Peyer's patch (tissue), 4 donors: ENCODE measurements around the gene XYLT1. TPM values are rescaled to one million over a fixed set of nuclear protein-coding genes. Genes with fewer than 3 reads are reported as not detected.

Source experiments
- DNase-seq, 3 donors: peaks; one replicate each; pipeline ENCODE4 v3.0.0-alpha.2; 2017 to 2019
- H3K27ac ChIP-seq, 4 donors: fragments of 200-600 bp; sonication (generic); one replicate each; pipeline ENCODE4 v1.5.1; 2016 to 2019
- H3K27me3 ChIP-seq, 2 donors: fragments of 200-600 bp; sonication (generic); one replicate each; pipeline ENCODE4 v1.5.1; 2019
- H3K36me3 ChIP-seq, 3 donors: fragments of 200-600 bp; sonication (generic); one replicate each; pipeline ENCODE4 v1.5.1; 2016 to 2019
- H3K4me1 ChIP-seq, 4 donors: fragments of 200-600 bp; sonication (generic); one replicate each; pipeline ENCODE4 v1.5.1; 2016 to 2019
- H3K4me3 ChIP-seq, 4 donors: fragments of 200-600 bp; sonication (generic); 1 replicate in 3 of 4; 2 replicates in 1 of 4; pipeline ENCODE4 v1.5.1; 2016 to 2019; ENCODE audit warnings: mild to moderate bottlenecking in 1 of 4
- H3K9me3 ChIP-seq, 4 donors: fragments of 200-600 bp; sonication (generic); one replicate each; pipeline ENCODE4 v1.5.1; 2016 to 2019; ENCODE audit warnings: mild to moderate bottlenecking in 1 of 4
- POLR2A ChIP-seq, 2 donors: fragments of 450-650 bp; IDR thresholded peaks; one replicate each; pipeline ENCODE4 v1.5.1; 2017; ENCODE audit warnings: antibody characterized with exemption in 2 of 2, mild to moderate bottlenecking in 2 of 2, moderate library complexity in 2 of 2
- total RNA-seq, 4 donors: library from RNA; depleted of rRNA; stranded (reverse); fragments of >200 nt; gene quantifications; one replicate each; pipeline ENCODE4 v1.1.0, GENCODE V29; 2016
- TF ChIP-seq, protein P1 (sequence below), 6 experiments: fragments of 450-650 bp in 4 of 6; fragments of 200-600 bp in 2 of 6; sonication (generic) in 1 of 6; IDR thresholded peaks; one replicate each; pipeline ENCODE4 v1.5.1; 2017 to 2019; ENCODE audit warnings: antibody characterized with exemption in 6 of 6, mild to moderate bottlenecking in 3 of 6, moderate library complexity in 1 of 6

The XYLT1 gene
- total RNA-seq, 4 donors from 2014 or later: 18.7 to 42.1 (median 37.7) TPM

DNA sequence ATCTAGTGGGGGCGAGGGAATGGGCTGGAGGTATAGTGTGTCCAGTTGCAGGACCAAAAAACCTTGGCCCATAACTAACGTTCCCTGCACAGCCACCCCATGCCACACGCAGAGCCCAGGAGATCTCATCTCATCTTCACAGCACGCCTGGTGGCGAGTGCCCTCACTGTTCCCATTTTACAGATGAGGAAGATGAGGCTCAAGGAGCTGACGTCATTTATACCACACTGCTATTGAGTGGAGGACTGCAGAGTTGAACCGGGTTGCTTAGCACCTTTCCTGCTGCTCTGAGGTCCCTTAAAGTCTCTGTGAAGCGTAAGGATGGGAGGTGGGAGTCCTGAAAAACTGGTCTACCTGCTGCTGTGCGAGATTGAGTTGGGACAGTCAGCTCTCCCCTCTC lies 172.5 kb downstream of the XYLT1 start:
- Histone ChIP-seq H3K36me3 (no peaks in the 10 kb centered on the region), H3K27ac (no peak overlapping the region), H3K4me3 (no peak overlapping the region), H3K27me3 (no peaks in the 10 kb centered on the region), H3K9me3 (no peaks in the 10 kb centered on the region), H3K4me1 (peaks cover 6 to 21% (median 13%) of the 10 kb centered on the region in 4 donors)
- DNase-seq: no peak
- TF ChIP-seq, protein P1, sequence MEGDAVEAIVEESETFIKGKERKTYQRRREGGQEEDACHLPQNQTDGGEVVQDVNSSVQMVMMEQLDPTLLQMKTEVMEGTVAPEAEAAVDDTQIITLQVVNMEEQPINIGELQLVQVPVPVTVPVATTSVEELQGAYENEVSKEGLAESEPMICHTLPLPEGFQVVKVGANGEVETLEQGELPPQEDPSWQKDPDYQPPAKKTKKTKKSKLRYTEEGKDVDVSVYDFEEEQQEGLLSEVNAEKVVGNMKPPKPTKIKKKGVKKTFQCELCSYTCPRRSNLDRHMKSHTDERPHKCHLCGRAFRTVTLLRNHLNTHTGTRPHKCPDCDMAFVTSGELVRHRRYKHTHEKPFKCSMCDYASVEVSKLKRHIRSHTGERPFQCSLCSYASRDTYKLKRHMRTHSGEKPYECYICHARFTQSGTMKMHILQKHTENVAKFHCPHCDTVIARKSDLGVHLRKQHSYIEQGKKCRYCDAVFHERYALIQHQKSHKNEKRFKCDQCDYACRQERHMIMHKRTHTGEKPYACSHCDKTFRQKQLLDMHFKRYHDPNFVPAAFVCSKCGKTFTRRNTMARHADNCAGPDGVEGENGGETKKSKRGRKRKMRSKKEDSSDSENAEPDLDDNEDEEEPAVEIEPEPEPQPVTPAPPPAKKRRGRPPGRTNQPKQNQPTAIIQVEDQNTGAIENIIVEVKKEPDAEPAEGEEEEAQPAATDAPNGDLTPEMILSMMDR (IDR thresholded peaks at IDR 0.05): no peak
- no peak for TF ChIP-seq POLR2A (IDR thresholded peaks at IDR 0.05)

- no peak for DNase-seq
- Histone ChIP-seq H3K4me1 (peaks cover 0 to 6% (median 2%) of the 10 kb centered on the region in 4 donors), H3K27ac (no peak overlapping the region), H3K4me3 (no peak overlapping the region), H3K9me3 (no peaks in the 10 kb centered on the region), H3K27me3 (no peaks in the 10 kb centered on the region), H3K36me3 (no peaks in the 10 kb centered on the region)
- TF ChIP-seq, protein P1 (IDR thresholded peaks at IDR 0.05): no peak
- no peak for TF ChIP-seq POLR2A (IDR thresholded peaks at IDR 0.05)
Observed at GRCh38 chr16:17296431-17296830, 174.3 kb downstream of the XYLT1 start.

DNA sequence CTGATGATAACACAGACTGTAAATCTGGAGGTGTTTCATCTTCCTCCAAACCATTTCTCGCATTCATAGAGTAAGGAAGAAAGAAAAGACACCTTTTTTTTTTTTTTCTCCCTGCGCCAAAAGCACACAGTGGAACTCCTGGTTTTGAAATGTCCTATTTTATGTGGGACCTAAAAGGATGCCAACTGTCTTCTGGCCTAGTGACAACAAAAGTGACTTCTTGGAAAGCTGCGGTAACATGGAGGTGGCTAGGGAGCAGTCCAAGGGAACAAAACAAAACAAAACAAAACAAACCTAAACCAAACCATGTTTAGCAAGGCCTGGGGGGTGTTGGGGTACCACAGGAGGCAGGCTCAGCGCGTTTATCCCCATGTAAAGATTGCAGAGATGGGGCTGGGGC lies 174.8 kb downstream of the XYLT1 start:
- peaks cover 0 to 1% (median 0%) of the 10 kb centered on the region in 4 donors for H3K4me1 ChIP-seq
- no peak overlapping the region for H3K27ac ChIP-seq
- no peak overlapping the region for H3K4me3 ChIP-seq
- no peak for DNase-seq
- no peaks in the 10 kb centered on the region for H3K9me3 ChIP-seq
- H3K27me3 ChIP-seq: no peaks in the 10 kb centered on the region
- H3K36me3 ChIP-seq: no peaks in the 10 kb centered on the region
- no peak for TF ChIP-seq POLR2A (IDR thresholded peaks at IDR 0.05)
- TF ChIP-seq, protein P1 (IDR thresholded peaks at IDR 0.05): no peak

DNA sequence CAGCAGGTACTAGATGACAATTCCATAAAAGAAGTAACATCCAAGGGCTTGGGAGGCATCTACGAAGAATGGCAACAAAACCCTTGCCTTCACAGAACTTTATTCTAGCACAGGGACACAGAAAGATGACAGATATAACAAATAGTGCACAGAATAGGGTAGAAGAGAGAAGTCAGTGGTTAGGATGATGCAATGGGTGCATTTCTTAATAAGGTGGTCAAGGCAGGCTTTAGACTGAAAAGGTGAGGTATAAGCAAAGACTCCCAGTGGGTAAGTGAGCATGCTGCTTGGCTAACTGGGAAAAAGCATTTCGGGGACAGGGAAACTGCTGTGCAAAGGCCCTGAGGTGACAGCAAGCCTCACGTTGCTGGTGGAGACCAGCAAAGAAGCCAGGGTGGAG lies 175.9 kb downstream of the XYLT1 start:
- H3K27me3 ChIP-seq: no peaks in the 10 kb centered on the region
- no peak for DNase-seq
- no peak overlapping the region for H3K27ac ChIP-seq
- H3K4me3 ChIP-seq: no peak overlapping the region
- no peaks in the 10 kb centered on the region for H3K9me3 ChIP-seq
- H3K36me3 ChIP-seq: no peaks in the 10 kb centered on the region
- TF ChIP-seq POLR2A (IDR thresholded peaks at IDR 0.05): no peak
- TF ChIP-seq, protein P1 (IDR thresholded peaks at IDR 0.05): no peak
- no peaks in the 10 kb centered on the region for H3K4me1 ChIP-seq

- TF ChIP-seq, protein P1 (IDR thresholded peaks at IDR 0.05): no peak
- TF ChIP-seq POLR2A (IDR thresholded peaks at IDR 0.05): no peak
- DNase-seq: no peak
- Histone ChIP-seq H3K9me3 (no peaks in the 10 kb centered on the region), H3K4me3 (no peak overlapping the region), H3K36me3 (no peaks in the 10 kb centered on the region), H3K4me1 (no peaks in the 10 kb centered on the region), H3K27me3 (no peaks in the 10 kb centered on the region), H3K27ac (no peak overlapping the region)
Observed at GRCh38 chr16:17293813-17294558, 176.8 kb downstream of the XYLT1 start.
